Loucy (cell line): ENCODE results near the gene PAGE1.
"Not testable (repeated sequence)": the region's sequence is repeated elsewhere in the genome, so short reads cannot be mapped to it uniquely, and the experiment has no call there.

Experiments used
- CTCF ChIP-seq: fragments of 200-600 bp; sonication (generic); conservative IDR thresholded peaks from 2 replicates; pipeline ENCODE4 v1.5.1; 2014; ENCODE audit warnings: mild to moderate bottlenecking, antibody characterized with exemption, low read length
- EZH2phosphoT487 ChIP-seq: fragments of 200-600 bp; IDR thresholded peaks from 2 replicates; pipeline ENCODE4 v1.6.1; 2018; ENCODE audit warnings: antibody characterized with exemption, mild to moderate bottlenecking, moderate library complexity, borderline replicate concordance

GRCh38 chrX:49720106-49720505, 24.3 kb upstream of the PAGE1 start:
- TF ChIP-seq CTCF, EZH2phosphoT487: not testable (repeated sequence)
